HG02884 (cell line): ENCODE results near the gene MCM3.
A peak's percentile ranks its signal among the peaks of the same experiment; 100 is the strongest.

Source experiments
- ATAC-seq: cut with Tn5 transposase; IDR thresholded peaks from one replicate; pipeline ENCODE4 v1.9.1; 2021; ENCODE audit warnings: mild to moderate bottlenecking, moderate library complexity; ENCODE audit not compliant: unreplicated experiment

MCM3 gene

GRCh38 chr6:52284460-52285176, at the start of gene MCM3:
Gene MCM3 (minus strand): TSS chr6:52284742. CDS start chr6:52284674, 68 bp downstream.
- ATAC-seq, result peak; percentile 98

DNA sequence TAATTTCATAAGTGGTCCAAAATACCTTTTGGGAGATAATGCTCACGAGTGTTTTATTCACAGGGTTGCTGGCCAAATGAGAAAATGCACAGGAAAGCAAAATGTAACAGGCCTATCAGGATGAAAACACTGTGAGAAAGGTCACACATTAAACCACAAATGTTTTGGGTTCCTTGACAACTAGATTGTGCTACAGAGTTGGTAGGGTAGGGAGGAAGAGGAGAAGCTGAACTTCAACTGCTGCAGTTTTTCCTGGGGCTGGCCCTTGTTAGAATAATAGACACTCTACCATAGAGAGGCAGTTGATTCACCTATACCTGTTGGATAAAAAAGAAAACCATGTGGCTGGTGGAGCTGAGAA, 49.3 kb upstream of the MCM3 start:
- no peak for ATAC-seq

DNA sequence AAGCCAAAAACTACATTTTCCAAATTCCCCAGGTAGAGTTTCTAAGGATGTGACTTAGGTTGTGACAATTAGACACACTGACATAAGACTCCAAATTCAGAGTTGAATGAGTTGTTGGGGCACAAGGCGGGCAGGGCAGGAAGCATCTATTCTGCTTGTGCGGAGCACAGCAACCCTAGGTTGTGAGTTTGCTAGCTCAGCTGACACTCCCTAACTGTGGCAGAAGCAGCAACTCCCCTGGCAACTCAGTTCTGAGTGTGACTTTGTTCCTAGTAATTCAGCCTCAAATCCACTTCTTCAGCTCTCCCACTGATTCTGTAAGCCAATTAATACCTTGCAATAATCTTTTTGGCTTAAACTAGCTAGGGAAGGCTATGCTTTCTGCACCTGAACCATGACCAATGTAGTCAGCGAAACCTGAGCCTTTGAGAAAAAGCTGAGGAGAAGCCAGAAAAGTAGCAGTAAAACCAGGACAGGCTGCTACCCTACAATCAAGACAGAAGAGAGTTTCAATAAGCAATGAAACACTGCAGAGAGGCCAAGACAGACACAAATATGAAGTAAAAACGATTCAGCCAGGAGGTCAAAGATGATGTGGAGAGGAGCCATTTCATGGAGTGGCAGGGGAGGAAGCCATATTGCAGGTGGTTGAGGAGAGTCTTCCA, 47.4 kb upstream of the MCM3 start:
- no peak for ATAC-seq

DNA sequence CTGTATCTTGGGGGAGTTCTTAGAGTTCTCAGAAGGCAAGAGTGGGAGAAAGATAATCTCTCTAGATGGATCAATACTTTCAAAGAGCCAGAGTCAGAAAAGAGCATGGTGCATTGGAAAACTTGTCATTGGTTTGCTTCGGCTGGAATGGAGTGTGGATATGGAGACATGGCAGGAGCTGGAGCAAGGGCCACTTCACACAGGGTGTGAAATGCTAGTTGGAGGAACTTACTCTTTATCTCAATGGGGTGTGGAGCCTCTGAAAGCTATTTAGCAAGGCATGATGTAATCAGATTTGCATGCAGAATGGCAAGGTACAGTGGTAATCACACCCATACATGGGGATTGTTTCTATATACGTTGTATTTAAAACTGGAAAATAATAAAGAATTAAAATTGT, 45.9 kb upstream of the MCM3 start:
- ATAC-seq, result no peak

- ATAC-seq, result no peak
Observed at GRCh38 chr6:52328729-52329128, 44.2 kb upstream of the MCM3 start.

DNA sequence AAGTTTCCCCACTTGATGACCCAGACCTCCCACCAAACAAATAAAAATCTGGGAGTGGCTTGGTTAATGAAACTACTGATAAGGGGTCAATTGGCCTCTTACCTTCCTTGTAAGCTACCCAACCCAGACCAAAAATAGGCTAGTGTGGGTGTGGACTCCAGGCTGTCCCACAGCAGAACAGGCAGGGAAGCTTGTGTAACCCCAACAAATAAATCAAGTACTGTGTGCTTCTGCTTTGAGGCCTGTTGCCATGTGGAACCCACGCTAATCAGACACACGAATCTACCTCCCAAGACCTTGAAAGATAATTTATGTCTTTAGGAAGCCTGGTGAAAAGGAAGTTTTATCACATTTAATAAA, 43.7 kb upstream of the MCM3 start:
- ATAC-seq, result no peak

DNA sequence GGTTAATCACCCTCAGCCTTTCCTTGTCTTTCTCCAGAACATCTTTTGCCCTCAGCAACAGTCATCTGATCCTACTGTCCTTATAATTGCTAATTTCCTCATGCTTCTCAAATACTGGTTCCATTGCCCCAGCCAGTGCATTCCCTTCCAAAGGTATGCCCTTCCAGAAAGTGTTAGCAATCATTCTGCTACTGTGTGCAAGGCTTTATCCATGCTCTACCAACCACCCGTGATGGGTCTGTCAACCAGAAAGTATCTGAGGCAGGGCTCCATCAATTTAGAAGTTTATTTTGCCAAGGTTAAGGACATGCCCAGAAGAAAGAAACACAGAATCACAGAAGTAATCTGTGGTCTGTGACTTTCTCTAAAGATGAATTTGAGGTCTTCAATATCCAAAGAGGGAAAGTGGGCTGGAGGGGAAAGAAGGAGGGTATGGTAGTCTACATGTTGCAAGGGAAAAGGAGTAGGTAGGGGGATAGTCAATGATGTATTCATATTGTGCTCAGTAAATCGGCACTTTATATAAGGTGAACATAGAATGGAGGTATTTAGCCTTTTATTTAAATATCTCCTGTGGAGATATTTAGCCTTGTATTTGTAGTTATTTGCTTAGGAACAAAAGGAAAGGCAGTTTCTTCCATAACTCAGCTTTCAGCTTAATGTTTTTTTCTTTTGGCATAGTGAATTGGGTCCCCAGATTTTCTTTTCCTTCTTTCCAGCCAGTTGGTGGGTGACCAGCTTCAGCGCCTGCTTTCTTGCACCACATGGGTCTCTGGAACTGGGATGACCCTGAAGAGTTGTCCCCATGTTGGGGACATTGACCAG, 42.2 kb upstream of the MCM3 start:
- no peak for ATAC-seq

DNA sequence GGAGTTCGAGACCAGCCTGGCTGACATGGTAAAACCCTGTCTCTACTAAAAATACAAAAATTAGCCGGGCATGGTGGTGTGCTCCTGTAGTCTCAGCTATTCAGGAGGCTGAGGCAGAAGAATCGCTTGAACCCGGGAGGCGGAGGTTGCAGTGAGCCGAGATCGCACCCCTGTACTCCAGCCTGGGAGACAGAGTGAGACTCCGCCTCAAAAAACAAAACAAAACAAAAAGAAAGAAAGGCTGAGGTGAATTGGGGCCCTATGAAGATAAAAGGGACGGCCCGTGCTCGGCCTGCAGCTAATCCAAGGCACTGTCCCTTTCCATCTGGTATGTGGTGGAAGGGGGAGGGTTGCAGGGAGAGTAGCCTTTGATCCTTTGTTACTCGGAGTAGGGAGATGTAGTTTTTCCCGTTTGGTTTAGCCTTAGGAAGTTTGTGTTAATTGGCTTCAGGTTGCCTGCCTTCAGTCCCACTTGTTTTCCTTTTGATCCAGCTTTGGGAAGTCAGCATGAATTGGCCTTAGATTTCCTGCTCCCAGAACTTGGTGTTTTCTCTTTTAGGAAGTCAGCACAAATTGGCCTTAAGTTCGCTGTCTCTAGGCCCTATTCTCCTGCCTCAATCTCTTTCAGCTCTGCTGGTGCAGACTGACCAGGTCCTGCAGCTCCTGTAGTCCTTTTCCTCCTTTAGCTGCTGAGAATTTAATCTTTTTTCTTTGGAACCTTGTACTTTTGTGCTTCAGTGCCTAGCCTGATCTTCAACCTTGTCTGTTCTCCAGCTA, 41.3 kb upstream of the MCM3 start:
- no peak for ATAC-seq

- ATAC-seq, result no peak
Observed at GRCh38 chr6:52324189-52324588, 39.6 kb upstream of the MCM3 start.

DNA sequence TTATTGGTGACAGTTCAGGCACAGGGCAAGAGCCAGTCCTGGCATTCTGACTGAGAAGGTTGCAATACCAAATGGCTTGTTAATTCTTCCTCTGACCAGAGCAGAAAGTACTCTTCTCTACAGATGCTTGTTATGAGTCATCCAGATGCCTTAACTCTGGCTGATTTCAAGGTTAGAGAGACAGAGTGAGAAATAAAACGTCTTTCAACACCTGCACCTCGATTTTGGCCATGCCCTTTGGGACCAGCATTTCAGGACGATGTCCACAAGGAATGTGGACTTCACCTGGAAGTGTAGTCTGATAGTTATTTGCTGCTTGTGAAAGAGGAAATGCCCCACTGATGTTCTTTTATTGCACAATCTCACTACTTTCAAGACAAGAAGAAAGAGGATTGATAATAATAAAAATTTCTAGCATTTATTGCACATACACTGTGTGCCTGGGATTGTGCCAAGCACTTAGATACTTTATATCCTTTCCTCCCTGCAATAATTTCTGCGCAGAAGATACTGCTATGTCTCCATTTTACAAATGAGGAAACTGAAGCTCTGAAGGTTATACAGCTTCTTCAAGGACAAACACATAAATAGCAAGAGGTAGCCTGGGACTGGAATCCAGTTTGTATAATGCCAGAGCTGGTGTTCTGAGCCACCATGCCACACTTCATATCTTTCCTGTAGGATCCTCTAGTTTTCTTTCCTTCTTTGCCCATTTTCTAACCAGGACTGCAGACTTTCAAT, 33.5 kb upstream of the MCM3 start:
- peak; percentile 98 for ATAC-seq

DNA sequence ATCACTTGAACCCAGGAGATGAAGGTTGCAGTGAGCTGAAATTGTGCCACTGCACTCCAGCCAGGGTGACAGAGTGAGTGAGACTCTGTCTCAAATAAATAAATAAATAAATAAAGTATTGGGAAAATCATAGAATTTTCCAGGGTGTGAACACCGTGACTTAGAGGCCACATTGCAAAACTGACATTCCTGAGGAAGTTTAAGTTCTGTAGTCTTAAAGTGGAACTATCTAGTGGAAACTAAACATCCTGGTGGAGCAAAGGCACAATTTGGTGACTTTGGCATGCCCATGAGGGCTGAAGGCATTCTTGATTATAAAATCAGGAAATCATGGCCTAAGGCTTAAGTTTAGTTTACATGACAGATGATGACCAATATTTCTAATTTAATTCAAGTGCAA, 32.7 kb upstream of the MCM3 start:
- ATAC-seq, result no peak

- ATAC-seq, result no peak
Observed at GRCh38 chr6:52314752-52315151, 30.2 kb upstream of the MCM3 start.

GRCh38 chr6:52312461-52312860, 27.9 kb upstream of the MCM3 start:
- no peak for ATAC-seq

- no peak for ATAC-seq
Observed at GRCh38 chr6:52310932-52311331, 26.4 kb upstream of the MCM3 start.

DNA sequence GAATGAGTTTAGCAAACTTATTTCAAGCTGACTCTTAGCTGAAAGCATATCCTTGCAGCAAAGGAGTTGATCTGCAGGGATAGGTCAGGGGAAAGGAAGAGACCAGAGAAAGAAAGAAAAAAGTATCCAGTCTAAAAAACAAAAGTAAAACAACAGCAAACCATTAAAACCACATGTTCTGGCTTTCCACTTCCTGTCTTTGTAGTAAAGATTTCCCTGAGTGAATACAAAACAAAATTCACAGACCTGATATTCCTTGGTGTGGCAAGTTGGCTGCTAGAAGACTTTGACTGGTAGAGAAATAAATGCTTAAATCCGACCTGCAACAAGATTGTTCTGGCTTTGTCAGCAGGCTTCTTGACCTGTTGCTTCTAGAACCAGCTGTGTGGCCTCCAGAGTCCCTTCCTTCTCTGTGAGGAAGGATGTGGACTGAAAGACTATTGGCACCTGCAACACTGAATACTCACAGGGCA, 23.4 kb upstream of the MCM3 start:
- ATAC-seq, result no peak

DNA sequence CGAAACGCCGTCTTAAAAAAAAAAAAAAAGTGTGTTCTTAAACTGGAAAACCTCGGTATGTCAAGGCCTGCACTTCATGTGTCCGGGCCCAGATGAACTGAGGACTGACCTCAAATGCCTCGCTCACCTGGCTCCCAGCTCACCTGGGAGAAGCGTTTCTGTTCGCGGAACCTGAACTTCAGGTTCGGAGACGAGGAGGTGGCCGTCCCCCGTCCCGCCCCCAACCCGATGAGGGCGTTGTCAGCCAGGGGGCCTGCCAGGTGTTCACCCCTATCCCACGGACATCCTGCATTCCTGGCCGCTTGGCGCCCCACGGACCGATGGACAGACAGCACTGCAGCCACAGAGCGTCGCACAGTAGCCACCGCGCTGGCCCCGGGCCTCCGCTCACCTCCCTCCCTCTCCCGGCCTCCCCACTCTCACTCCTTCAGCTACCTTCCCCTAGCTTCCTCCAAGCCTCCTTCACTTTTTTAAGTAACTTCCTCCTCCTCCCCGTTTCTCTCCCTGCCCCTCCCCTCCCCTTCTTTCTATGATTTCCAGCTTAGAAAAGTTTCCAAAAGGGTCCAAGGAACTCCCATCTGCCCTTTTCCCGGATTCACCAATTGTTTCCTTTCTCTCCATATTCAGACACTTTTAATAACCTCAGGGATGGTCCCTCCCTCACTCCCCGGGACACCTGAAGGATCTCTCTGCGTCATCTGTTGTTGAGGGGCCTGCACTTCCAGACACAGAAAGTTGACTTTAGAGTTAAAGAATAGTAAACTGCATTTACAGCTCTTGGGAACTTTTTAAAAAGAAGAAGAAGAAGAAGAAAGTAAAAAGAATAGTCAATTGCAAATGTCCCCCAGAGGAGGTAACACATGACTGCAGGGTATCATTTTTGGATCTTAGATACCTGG, 22.7 kb upstream of the MCM3 start:
- ATAC-seq, result no peak

GRCh38 chr6:52305948-52306767, 21.6 kb upstream of the MCM3 start:
- ATAC-seq, result peak; percentile 51

DNA sequence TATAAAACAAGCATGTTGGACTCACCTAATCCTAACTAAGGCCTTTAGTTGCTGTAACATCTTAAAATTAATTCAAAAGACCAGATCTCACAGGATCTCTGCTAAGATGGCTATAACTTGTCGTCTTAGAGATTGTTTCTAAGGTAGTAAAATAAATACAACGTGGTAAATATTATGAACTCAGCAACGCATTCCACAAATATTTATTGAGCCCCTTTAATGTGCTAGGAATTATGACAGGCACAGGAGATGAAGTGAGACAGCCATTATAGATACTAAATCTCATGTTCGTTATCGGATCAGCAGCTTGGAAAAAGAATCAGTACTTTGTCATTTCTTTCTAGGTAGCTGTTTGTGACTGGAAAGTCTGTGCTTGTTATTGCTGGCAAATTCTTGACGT, 20.9 kb upstream of the MCM3 start:
- peak; percentile 5 for ATAC-seq

GRCh38 chr6:52304983-52305390, 20.4 kb upstream of the MCM3 start:
- ATAC-seq, result peak; percentile 50
